ENCODE measurements around the gene CANX.
"Not testable (repeated sequence)": the region's sequence is repeated elsewhere in the genome, so short reads cannot be mapped to it uniquely, and the experiment has no call there.

CANX gene

DNA sequence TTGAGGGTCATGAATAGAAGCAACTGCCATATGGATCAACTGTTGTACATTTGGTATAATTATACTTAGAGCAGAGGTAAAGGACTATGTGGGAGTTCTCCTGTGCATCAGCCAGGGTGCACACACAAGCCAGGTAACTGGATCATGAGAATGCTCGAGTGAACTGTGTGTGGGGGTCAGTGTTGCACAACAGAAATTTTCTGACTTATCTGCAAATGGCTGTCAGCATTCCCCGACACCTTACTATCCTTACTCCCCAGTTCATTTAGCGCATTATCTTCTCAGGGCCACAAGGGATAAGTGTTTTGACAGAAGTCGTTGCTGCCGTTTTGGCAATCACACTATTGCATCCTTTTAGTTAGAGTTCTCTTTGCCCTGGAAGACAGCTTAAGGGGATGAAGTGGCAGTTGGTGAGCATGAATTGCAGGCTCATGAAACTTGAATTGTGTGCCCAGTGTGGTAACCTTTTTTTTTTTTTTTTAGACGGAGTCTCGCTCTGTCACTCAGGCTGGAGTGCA is 1.7 kb downstream of the CANX start:
- DNase-seq, result peak; percentile 12

DNA sequence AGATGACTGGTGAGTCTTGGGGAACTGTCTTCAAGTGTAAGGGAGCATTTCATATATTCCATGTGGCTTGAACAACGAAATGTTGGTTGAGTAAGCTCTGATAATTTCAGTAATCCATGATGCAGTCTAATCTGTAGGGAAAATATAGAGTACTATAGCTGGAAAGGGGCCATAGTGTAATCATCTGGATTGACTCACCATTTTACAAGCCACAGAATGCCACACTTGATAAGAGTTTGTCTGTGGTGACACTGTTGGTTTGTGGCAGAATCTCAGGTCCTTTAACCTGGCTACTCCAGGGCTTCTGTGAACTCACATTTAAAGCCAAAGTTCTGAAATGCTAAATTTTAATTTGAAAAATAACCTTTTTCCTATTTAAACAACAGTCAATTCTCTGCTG is 17.5 kb downstream of the CANX start:
- DNase-seq, result no peak

DNA sequence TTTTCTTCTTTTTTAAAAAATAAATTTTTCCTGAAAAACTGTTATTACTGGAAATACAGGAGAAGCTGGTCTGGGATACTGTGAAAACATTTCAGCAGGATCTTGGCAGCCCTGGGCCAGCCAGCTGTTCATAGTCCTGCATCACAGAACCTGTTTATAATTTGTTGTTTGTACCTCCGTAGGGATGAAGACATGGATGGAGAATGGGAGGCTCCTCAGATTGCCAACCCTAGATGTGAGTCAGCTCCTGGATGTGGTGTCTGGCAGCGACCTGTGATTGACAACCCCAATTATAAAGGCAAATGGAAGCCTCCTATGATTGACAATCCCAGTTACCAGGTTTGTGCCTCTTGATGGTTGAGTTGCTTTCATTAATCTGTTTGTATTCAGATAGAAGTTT is 21.5 kb downstream of the CANX start:
- DNase-seq, result no peak

GRCh38 chr5:179724163-179724562 is 25.4 kb downstream of the CANX start:
- DNase-seq, result no peak

DNA sequence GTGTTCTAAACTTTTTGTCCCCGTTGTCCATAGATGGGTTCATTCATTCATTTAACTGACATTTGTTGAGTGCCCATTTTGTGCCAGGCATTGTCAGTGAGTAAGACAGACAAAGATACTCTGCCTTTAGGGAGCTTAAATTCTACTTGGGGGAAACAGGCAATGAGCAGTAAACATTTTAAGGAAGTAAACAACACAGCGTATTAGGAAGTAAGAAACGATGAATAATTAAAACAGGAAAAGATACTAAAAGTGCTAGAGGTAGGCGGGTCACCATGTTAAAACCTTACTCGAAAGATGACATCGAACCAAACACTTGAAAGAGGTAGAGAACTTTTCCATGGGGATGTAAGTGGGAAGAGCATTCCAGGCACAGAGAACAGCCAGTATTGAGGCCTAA is 28.3 kb downstream of the CANX start:
- DNase-seq, result no peak

- no peak for DNase-seq
These were observed 30.5 kb downstream of the CANX start for GRCh38 chr5:179729303-179729702.

DNA sequence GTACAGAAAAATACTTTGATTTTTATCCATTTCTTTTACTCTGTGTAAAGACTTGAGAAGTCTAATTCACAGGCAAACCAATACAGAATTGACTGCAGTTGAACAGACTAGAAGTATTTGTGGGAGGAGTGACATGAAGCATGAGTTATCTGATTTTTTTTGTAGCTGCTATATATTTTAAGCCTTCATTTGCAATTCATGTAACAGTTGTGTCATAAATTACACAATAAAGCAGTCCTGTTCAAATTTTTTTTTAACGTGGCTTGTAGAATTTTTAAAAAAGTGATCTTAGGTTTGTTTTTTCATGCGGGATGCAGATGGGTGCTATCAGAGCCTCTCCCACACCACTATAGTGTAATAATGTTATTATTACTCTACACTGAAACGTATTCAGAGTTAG is 31.0 kb downstream of the CANX start:
- no peak for DNase-seq

DNA sequence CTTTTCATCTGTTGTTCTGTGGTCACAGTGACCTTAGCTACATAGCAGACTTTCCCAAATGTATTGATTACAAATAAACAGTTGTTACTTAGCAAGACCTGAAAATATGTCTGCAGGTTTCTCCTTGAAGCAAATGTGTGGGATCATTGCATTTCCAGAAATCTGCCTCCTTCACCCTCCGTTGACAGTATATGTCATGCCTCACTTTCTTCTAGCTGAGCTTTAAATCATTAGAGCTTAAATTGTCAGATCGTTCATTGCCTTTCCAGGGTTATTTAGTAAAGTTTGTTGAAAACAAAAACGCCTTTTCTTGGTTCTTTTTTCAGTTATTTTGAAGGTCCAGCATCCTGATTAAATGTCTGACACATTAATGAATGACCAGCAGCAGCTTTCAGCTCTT is 31.6 kb downstream of the CANX start:
- DNase-seq, result no peak

- DNase-seq, result no peak
These were observed 32.1 kb downstream of the CANX start for GRCh38 chr5:179730852-179731251.

DNA sequence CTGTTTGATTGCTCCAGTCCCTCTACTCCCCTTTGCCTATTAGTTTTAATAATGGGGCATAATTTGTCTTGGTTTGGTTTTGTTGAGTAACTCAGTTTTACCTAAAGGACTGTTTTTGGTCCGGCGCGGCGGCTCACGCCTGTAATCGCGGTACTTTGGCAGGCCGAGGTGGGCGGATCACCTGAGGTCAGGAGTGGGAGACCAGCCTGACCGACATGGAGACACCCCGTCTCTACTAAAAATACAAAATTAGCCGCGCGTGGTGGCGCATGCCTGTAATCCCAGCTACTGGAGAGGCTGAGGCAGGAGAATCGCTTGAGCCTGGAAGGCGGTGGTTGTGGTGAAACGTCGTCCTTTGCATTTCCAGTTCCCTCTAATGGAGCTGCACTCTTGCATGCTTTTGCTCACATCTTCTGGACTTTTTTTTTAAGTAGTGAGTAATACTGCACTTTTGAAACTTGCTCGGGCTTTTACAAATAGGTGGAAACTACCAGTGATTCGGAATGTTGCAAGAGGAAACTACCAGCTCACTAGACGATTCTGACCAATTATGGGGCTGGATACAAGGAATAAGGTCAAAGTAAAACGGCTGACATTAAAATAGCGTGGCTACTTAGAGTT is 33.1 kb downstream of the CANX start:
- DNase-seq, result peak; percentile 38

GRCh38 chr5:179732412-179732917 is 33.7 kb downstream of the CANX start, which contains the start of gene MAML1:
Gene MAML1 (plus strand): TSS chr5:179732822. CDS start chr5:179733113, 291 bp downstream.
- DNase-seq, result peak; percentile 100

DNA sequence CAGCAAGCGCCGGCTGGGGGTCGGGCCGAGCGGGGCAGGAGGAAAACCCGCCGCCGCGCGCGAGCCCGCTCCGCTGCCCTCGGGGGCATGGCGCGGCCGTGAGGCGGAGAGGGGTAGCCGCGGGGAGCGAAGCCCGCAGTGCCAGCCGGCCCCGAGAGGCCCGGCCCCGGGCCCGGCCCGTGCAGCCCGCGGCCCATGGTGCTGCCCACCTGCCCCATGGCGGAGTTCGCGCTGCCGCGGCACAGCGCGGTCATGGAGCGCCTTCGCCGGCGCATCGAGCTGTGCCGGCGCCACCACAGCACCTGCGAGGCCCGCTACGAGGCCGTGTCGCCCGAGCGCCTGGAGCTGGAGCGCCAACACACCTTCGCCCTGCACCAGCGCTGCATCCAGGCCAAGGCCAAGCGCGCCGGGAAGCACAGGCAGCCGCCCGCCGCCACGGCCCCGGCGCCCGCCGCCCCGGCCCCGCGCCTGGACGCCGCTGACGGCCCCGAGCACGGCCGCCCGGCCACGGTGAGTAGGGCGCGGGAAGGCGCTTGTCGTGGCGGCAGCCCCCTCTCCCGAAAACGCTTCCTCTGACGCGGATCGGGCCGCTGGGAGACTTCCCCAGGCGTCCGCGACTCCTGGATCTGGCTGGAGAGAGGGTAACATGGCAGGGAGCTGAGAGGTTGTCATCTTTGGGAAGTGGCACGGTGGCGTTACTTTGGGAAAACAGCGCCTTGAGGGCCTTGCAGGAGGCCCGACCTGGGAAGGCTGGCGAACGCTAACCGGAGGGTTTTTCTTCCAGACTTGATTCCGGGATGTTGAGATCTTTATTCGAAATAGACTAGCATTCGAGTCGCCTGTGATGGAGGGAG is 34.4 kb downstream of the CANX start:
- peak; percentile 57 for DNase-seq

- no peak for DNase-seq
These were observed 35.0 kb downstream of the CANX start for GRCh38 chr5:179733772-179734126.

DNA sequence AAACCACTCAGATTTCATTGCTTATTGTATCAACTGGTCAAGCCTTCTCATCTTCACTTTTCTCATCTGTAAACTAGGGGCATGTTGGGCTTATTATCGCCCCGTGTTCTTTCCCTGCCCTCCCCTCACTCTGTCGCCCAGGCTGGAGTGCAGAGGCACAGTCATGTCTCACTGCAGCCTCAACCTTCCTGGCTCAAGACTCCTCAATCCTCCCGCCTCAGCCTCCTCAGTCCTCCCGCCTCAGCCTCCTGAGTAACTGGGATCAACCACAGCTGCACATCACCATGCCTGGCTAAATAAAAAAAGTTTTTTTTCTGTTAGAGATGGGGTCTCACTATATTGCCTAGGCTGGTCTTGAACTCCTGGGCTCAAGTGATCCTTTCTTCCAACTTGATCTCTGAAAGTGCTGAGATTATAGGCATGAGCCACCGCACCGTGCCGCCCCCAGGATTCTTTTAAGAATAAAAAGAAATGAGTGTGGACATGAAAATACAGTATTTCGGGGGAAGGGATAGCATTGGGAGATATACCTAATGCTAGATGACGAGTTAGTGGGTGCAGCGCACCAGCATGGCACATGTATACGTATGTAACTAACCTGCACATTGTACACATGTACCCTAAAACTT is 35.9 kb downstream of the CANX start:
- DNase-seq, result peak; percentile 14

GRCh38 chr5:179738742-179739141 is 40.0 kb downstream of the CANX start:
- no peak for DNase-seq

DNA sequence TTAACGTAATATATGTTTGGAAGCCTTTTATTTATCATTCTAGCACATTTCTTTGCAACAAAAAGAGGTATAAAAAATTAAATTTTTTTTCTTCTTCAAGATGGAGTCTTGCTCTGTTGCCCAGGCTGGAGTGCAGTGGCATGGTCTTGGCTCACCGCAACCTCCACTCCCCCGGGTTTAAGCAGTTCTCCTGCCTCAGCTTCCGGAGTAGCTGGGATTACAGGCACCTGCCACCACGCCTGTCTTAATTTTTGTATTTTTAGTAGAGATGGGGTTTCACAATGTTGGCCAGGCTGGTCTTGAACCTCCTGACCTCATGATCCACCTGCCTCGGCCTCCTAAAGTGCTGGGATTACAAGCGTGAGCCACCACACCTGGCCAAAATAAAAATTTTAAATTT is 45.3 kb downstream of the CANX start:
- not testable (repeated sequence) for DNase-seq

DNA sequence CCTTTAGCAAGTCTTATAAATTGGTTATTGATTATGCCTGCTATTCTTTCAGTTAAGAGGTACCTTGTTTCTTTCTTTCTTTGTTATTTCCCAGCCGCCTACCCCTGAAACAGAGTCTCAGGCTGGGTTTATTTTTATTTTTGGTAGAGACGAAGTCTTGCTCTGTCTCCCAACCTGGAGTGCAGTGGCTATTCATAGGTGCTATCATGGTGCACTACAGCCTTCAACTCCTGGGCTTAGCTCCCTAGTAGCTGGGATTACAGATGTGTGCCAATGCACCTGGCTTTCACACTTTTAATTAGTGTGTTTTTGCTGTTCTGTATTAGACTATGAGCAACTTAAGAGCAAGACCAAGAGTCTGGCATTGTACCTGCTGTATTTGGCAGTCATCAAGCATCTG is 48.1 kb downstream of the CANX start:
- DNase-seq, result no peak

DNA sequence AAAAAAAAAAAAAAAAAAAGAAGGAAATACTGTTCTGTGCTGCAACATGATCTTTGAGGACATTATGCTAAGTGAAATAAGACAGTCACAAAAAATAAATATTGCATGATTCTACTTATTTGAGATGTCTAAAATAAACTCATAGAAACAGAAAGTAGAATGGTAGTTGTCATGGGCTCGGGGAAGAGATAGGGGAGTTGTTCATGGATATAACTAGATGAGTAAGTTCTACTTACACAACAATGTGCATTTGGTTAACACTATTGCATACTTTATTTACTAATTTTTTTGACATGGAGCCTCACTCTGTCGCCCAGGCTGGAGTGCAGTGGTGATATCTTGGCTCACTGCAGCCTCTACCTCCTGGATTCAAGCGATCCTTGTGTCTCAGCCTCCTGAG is 49.0 kb downstream of the CANX start:
- DNase-seq, result no peak

GRCh38 chr5:179749857-179750508 is 51.2 kb downstream of the CANX start:
- no peak for DNase-seq

GRCh38 chr5:179753971-179754370 is 55.2 kb downstream of the CANX start:
- DNase-seq, result no peak

DNA sequence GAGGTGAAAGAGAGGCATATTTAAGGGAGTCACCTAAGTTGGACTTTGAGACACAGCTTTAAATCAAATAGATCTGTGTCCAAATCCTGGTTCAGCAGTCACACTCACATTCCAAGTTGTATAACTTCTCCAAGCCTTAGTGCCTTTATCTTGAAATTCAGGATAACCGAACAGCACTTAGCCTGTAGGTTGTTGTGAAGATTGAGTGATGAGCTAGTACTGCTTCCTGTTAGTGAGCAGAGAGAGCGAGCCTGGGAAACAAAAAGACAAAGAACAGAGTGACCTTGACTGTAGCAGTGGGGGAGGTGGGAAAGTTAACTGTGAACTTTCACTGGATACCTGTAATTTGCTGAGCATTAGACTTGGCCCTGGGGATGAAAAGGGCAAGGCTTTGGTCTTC is 56.3 kb downstream of the CANX start:
- DNase-seq, result no peak

- peak; percentile 20 for DNase-seq
These were observed 60.2 kb downstream of the CANX start for GRCh38 chr5:179758955-179759354.

All from activated CD4-positive, alpha-beta T cell treated with anti-CD3 and anti-CD28 coated beads for 48 hours (primary cell).